GM19023 (cell line): Measurements from ENCODE around the gene KCNK3.
"Not testable (repeated sequence)": the region's sequence is repeated elsewhere in the genome, so short reads cannot be mapped to it uniquely, and the experiment has no call there.

Experiments
- ATAC-seq: cut with Tn5 transposase; IDR thresholded peaks from one replicate; pipeline ENCODE4 v1.9.1; 2021; ENCODE audit warnings: mild to moderate bottlenecking, moderate library complexity; ENCODE audit not compliant: unreplicated experiment

Gene KCNK3

GRCh38 chr2:26729311-26729710 lies 36.8 kb downstream of the KCNK3 start:
- no peak for ATAC-seq

- no peak for ATAC-seq
These were observed 38.2 kb downstream of the KCNK3 start for GRCh38 chr2:26730549-26731344.

- ATAC-seq: no peak
These were observed 39.2 kb downstream of the KCNK3 start for GRCh38 chr2:26731714-26732113.

- no peak for ATAC-seq
These were observed 39.9 kb downstream of the KCNK3 start for GRCh38 chr2:26732446-26732845.

- no peak for ATAC-seq
These were observed 40.9 kb downstream of the KCNK3 start for GRCh38 chr2:26733413-26733812.

GRCh38 chr2:26735097-26735496 lies 42.6 kb downstream of the KCNK3 start:
- ATAC-seq: no peak

- no peak for ATAC-seq
These were observed 43.5 kb downstream of the KCNK3 start for GRCh38 chr2:26735883-26736588.

GRCh38 chr2:26737221-26737620 lies 44.7 kb downstream of the KCNK3 start:
- no peak for ATAC-seq

- ATAC-seq: no peak
These were observed 46.0 kb downstream of the KCNK3 start for GRCh38 chr2:26738481-26738880.

GRCh38 chr2:26739514-26739913 lies 47.0 kb downstream of the KCNK3 start:
- ATAC-seq: no peak

- no peak for ATAC-seq
These were observed 47.8 kb downstream of the KCNK3 start for GRCh38 chr2:26740346-26740745.

GRCh38 chr2:26740890-26741302 lies 48.4 kb downstream of the KCNK3 start:
- no peak for ATAC-seq

- ATAC-seq: no peak
These were observed 49.7 kb downstream of the KCNK3 start for GRCh38 chr2:26742048-26742770.

- ATAC-seq: no peak
These were observed 51.3 kb downstream of the KCNK3 start for GRCh38 chr2:26743852-26744251.

- ATAC-seq: no peak
These were observed 52.4 kb downstream of the KCNK3 start for GRCh38 chr2:26744953-26745352.

GRCh38 chr2:26745609-26746327 lies 53.2 kb downstream of the KCNK3 start:
- ATAC-seq: no peak

- no peak for ATAC-seq
These were observed 54.4 kb downstream of the KCNK3 start for GRCh38 chr2:26746934-26747333.

- ATAC-seq: not testable (repeated sequence)
These were observed 57.4 kb downstream of the KCNK3 start for GRCh38 chr2:26749787-26750420.

- not testable (repeated sequence) for ATAC-seq
These were observed 57.9 kb downstream of the KCNK3 start for GRCh38 chr2:26750467-26750866.

- ATAC-seq: no peak
These were observed 60.1 kb downstream of the KCNK3 start for GRCh38 chr2:26752656-26753055.

GRCh38 chr2:26754539-26754938 lies 62.0 kb downstream of the KCNK3 start:
- ATAC-seq: no peak
